Measurements from ENCODE around the gene PPY.
"Not testable (repeated sequence)": the region's sequence is repeated elsewhere in the genome, so short reads cannot be mapped to it uniquely, and the experiment has no call there.

The PPY gene

GRCh38 chr17:43967251-43967875 lies 25.1 kb upstream of the PPY start:
- peak in 2 of 10 donors; percentile 17 to 30 for DNase-seq
- intact Hi-C loops (cut with DNase I), result no loop called here

GRCh38 chr17:43966276-43966675 lies 24.0 kb upstream of the PPY start:
- intact Hi-C loops (cut with DNase I), result no loop called here
- peak in 1 of 10 donors; percentile 7 for DNase-seq

- intact Hi-C loops (cut with DNase I), result no loop called here
- peak in 2 of 10 donors; percentile 10 to 19 for DNase-seq
Measured at GRCh38 chr17:43962479-43962878, 20.2 kb upstream of the PPY start.

GRCh38 chr17:43961954-43962353 lies 19.7 kb upstream of the PPY start:
- intact Hi-C loops (cut with DNase I), result no loop called here
- no peak for DNase-seq

- intact Hi-C loops (cut with DNase I), result not testable (repeated sequence)
Measured at GRCh38 chr17:43961292-43961691, 19.0 kb upstream of the PPY start.

GRCh38 chr17:43958748-43959352 lies 16.6 kb upstream of the PPY start:
- intact Hi-C loops (cut with DNase I), result no loop called here

More at GRCh38 chr17:43961292-43961691, 19.0 kb upstream of the PPY start:
- peak in 1 of 10 donors; percentile 4 for DNase-seq

GRCh38 chr17:43956222-43956621 lies 13.9 kb upstream of the PPY start:
- DNase-seq, result peak in 3 of 10 donors; percentile 35 to 39 (median 38)
- intact Hi-C loops (cut with DNase I), result no loop called here

More at GRCh38 chr17:43958748-43959352, 16.6 kb upstream of the PPY start:
- DNase-seq, result no peak

GRCh38 chr17:43953746-43954145 lies 11.5 kb upstream of the PPY start, which contains the start of gene PYY:
PYY (minus strand) TSS chr17:43953940; CDS start chr17:43953483, 457 bp downstream.
- intact Hi-C loops (cut with DNase I), result no loop called here
- peak in 1 of 10 donors; percentile 35 for DNase-seq

- DNase-seq, result peak in 2 of 10 donors; percentile 31 to 64
- intact Hi-C loops (cut with DNase I), result no loop called here
Measured at GRCh38 chr17:43952724-43953666, 10.7 kb upstream of the PPY start.

GRCh38 chr17:43952351-43952723 lies 10.1 kb upstream of the PPY start:
- peak in 2 of 10 donors; percentile 35 to 61 for DNase-seq
- intact Hi-C loops (cut with DNase I), result no loop called here

- intact Hi-C loops (cut with DNase I), result no loop called here
- peak in 2 of 10 donors; percentile 13 to 17 for DNase-seq
Measured at GRCh38 chr17:43951750-43952149, 9.5 kb upstream of the PPY start.

- intact Hi-C loops (cut with DNase I), result no loop called here
- DNase-seq, result no peak
Measured at GRCh38 chr17:43950554-43950953, 8.3 kb upstream of the PPY start.

- peak in 1 of 10 donors; percentile 2 for DNase-seq
- intact Hi-C loops (cut with DNase I), result loop anchor here (10.0 kb wide), 1 partner anchor 75 kb away; no protein-coding TSS in a partner anchor
Measured at GRCh38 chr17:43949781-43950180, 7.5 kb upstream of the PPY start.

GRCh38 chr17:43946781-43947180 lies 4.5 kb upstream of the PPY start:
- peak in 2 of 10 donors; percentile 3 to 22 for DNase-seq
- intact Hi-C loops (cut with DNase I), result loop anchor here (10.0 kb wide), 1 partner anchor 72 kb away; no protein-coding TSS in a partner anchor

- peak in 2 of 10 donors; percentile 4 to 10 for DNase-seq
- intact Hi-C loops (cut with DNase I), result loop anchor here (10.0 kb wide), 1 partner anchor 70 kb away; no protein-coding TSS in a partner anchor
Measured at GRCh38 chr17:43945074-43945829, 3.0 kb upstream of the PPY start.

- DNase-seq, result peak in 2 of 10 donors; percentile 54 to 55
- intact Hi-C loops (cut with DNase I), result loop anchor here (10.0 kb wide), 1 partner anchor 66 kb away; no protein-coding TSS in a partner anchor
Measured at GRCh38 chr17:43940630-43941029, 1.6 kb downstream of the PPY start.

- intact Hi-C loops (cut with DNase I), result loop anchor here (10.0 kb wide), 1 partner anchor 65 kb away; no protein-coding TSS in a partner anchor
- DNase-seq, result peak in 1 of 10 donors; percentile 31
Measured at GRCh38 chr17:43939886-43940285, 2.4 kb downstream of the PPY start.

GRCh38 chr17:43939452-43939851 lies 2.8 kb downstream of the PPY start:
- peak in 2 of 10 donors; percentile 20 to 30 for DNase-seq
- intact Hi-C loops (cut with DNase I), result not testable (repeated sequence)

- intact Hi-C loops (cut with DNase I), result no loop called here
- peak in 1 of 10 donors; percentile 47 for DNase-seq
Measured at GRCh38 chr17:43938838-43939182, 3.5 kb downstream of the PPY start.

- intact Hi-C loops (cut with DNase I), result no loop called here
- DNase-seq, result no peak
Measured at GRCh38 chr17:43936434-43936833, 5.8 kb downstream of the PPY start.
